ENCODE data around the gene STS.

Gene STS

DNA sequence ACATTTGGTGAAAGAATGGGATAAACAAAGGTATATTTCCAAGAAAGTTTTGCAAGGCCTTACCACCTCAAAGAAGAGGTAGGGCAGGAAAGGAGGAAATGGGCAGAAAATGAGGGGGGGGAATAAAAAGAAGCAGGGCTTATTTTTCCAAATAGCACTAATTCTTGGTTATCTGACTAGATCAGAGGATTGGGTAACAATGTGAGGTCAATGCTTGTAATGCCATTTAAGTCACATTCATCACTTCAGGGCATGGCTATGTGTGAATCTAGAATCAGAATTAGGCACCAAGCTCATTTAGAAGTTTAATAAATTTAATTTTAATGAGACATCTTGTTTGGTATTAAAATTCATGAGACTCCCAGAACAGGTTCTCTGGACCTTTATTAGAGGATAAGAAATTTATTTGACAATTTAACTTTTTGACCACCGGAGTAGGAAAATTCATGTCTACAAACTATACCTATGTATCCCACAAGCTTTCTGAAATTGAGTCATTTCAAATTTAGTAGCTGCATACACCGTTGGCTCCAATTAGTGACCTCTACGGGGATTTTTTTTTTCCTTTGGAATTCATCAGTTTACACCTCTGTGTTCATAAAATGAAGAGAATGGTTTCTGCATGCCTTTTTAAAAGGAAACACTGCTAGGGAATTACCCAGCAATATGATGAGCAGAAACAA lies 1.4 kb upstream of the STS start:
- H3K36me3 ChIP-seq (ENCODE audit: insufficient read depth, low read length), result no peaks in the 10 kb centered on the region
- no peaks in the 10 kb centered on the region for H3K27me3 ChIP-seq (ENCODE audit: insufficient read depth, low read length)
- no peaks in the 10 kb centered on the region for H3K9me3 ChIP-seq (ENCODE audit: low read length)
- H3K4me3 ChIP-seq (ENCODE audit: low read length), result no peak overlapping the region
- no peak overlapping the region for H2AFZ ChIP-seq (ENCODE audit: low read depth, low read length)
- H3K4me1 ChIP-seq (ENCODE audit: insufficient read depth, low read length), result no peaks in the 10 kb centered on the region

DNA sequence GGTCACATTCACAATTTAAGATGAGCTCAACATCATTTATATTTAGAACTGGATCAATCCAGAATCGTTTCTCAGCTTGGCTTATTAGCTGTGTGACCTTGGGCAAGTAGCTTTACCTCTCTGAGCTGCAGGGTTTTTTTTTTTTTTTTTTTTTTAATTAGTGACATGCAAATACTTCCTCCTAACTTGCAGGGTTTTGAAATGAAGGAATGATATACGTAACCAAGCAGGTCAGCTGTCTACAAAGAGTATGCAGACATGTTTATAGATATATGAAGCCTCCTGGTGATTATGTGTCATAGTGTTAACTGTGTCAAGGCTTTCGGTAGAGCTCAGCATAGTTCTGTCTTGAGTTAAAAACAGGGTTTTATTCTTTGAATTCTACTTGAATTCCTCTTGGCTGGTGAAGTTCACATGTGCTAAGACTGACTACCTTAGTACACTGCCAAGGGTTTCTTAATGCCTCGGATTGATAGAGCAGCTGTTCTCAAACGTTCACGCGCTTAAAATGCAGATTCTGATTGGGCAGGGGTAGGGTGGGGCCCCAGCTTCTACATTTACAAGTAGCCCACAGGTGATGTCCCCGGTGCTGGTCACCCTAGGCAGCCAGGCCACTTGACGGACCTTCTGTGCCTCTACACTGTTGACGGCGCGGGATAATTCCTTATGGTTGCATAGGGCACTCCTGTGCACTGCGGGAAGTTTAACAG lies 654 bp upstream of the STS start:
- H3K27me3 ChIP-seq (ENCODE audit: insufficient read depth, low read length), result no peaks in the 10 kb centered on the region
- no peaks in the 10 kb centered on the region for H3K4me1 ChIP-seq (ENCODE audit: insufficient read depth, low read length)
- no peaks in the 10 kb centered on the region for H3K9me3 ChIP-seq (ENCODE audit: low read length)
- H2AFZ ChIP-seq (ENCODE audit: low read depth, low read length), result no peak overlapping the region
- H3K4me3 ChIP-seq (ENCODE audit: low read length), result peak overlapping the region; percentile 83
- no peaks in the 10 kb centered on the region for H3K36me3 ChIP-seq (ENCODE audit: insufficient read depth, low read length)

DNA sequence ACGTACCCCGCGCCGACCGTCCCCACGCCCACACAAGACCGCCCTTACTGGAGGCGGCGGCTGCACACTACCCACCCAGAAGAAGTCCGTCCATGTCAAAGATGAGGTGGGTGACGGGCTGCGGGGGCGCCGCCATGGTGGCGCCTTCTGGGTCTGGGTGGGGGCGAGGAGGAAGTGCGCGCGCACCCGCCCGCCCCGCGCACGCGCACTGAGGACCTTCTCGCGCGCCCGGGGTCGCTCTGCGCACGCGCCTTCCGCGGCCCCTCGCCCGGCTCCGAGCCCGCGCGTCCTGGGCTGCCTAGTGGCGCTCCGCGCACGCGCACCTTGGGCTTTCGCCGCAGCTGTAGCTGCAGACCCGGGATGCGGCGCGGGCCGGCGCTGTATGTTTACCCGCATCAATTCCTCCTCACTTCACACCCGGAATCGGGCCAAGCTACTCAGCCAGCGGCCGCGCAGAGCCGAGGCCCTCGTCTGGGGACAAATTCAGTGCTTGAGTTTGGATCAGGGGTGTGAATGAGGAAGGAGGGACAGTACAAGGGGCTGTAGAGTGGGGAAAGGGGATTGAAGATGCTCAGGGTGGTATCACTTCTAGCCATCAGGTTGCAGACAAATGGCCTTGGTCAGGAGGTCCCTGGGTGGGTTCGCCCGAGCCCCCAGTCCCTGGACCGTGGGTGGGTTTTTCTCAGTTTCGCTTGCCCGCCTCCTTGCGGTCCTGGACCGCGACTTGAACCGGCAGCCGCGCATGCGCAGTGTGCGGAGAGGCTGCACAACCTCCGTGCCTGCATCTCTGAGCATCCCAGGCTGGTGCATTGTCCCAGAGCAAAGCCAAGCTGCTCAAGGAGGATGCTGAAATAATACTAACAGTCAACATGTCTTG lies 704 bp downstream of the STS start, which contains the start of gene PUDP:
PUDP (minus strand) TSS at position 176 of the 877 bp plus-strand sequence; CDS start at position 136, 40 bp downstream.
- Histone ChIP-seq H3K27me3 (ENCODE audit: insufficient read depth, low read length) (no peaks in the 10 kb centered on the region), H3K4me3 (ENCODE audit: low read length) (peak within 1 kb of the TSS; percentile 83), H3K9me3 (ENCODE audit: low read length) (no peaks in the 10 kb centered on the region), H2AFZ (ENCODE audit: low read depth, low read length) (peak within 1 kb of the TSS; percentile 48), H3K4me1 (ENCODE audit: insufficient read depth, low read length) (no peaks in the 10 kb centered on the region), H3K36me3 (ENCODE audit: insufficient read depth, low read length) (no peaks in the 10 kb centered on the region)

DNA sequence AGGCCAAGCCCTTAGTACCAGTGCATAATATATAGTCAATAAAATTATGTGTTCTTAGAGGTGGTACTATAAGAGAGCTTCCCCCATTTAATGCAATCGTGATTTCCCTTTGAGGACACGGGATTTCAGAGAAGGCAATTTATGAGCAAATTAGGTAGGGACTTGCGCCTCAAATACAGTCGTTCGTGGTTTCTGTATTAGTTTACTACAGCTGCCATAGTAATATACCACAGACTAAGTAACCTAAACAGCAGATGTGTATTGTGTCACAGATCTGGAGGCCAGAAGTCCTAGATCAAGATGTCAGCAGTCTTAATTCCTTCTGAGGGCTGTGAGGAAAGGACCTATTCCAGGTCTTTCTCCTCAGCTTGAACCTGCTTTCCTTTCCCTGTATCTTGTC lies 1.9 kb downstream of the STS start:
- no peaks in the 10 kb centered on the region for H3K9me3 ChIP-seq (ENCODE audit: low read length)
- H3K4me1 ChIP-seq (ENCODE audit: insufficient read depth, low read length), result peaks cover 7% of the 10 kb centered on the region
- no peaks in the 10 kb centered on the region for H3K27me3 ChIP-seq (ENCODE audit: insufficient read depth, low read length)
- H2AFZ ChIP-seq (ENCODE audit: low read depth, low read length), result no peak overlapping the region
- H3K4me3 ChIP-seq (ENCODE audit: low read length), result no peak overlapping the region
- no peaks in the 10 kb centered on the region for H3K36me3 ChIP-seq (ENCODE audit: insufficient read depth, low read length)

DNA sequence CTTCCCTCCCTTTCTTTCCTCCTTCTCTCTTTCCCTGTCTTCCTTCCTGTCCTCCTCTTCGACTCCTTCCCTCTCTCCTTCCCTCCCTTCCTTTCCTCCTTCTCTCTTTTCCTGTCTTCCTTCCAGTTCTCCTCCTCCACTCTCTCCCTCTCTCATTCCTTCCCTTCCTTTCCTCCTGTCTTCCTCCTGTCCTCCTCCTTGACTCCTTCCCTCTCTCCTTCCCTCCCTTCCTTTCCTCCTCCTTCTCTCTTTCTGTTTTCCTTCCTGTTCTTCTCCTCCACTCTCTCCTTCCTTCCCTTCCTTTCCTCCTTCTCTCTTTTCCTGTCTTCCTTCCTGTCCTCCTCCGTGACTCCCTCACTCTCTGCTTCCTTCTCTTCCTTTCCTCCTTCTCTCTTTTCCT lies 5.7 kb downstream of the STS start:
- H3K4me1 ChIP-seq (ENCODE audit: insufficient read depth, low read length), result peaks cover 7% of the 10 kb centered on the region
- H3K36me3 ChIP-seq (ENCODE audit: insufficient read depth, low read length), result no peaks in the 10 kb centered on the region
- H3K4me3 ChIP-seq (ENCODE audit: low read length), result no peak overlapping the region
- no peaks in the 10 kb centered on the region for H3K9me3 ChIP-seq (ENCODE audit: low read length)
- H3K27me3 ChIP-seq (ENCODE audit: insufficient read depth, low read length), result no peaks in the 10 kb centered on the region
- H2AFZ ChIP-seq (ENCODE audit: low read depth, low read length), result no peak overlapping the region

DNA sequence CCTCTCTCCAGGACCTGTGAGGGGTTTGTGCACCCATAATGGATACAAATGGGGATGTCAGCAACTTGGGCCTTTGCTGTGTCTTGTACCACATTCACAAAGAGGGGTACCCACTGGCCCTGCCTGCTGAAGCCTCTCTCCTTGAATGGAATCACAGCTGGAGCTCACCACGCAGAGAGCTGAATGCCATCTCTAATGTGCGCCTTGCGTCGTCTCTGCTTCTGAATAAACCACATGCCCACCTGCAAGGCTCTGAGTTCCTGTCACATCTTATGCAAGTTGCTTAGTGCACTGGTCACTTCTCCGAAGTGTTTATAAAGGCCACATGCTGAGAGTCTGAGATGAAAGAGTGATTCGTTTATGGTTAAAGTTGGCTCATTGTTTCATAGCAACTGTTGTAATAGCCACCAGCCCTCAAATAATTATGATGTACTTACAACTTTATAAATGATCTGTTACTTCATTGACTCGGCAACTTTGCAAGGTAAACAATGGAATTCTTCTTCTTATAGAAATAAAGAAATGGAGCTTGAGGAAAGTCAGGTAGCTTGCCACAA lies 6.6 kb downstream of the STS start:
- Histone ChIP-seq H3K4me3 (ENCODE audit: low read length) (no peak overlapping the region), H3K4me1 (ENCODE audit: insufficient read depth, low read length) (peaks cover 8% of the 10 kb centered on the region), H2AFZ (ENCODE audit: low read depth, low read length) (no peak overlapping the region), H3K27me3 (ENCODE audit: insufficient read depth, low read length) (no peaks in the 10 kb centered on the region), H3K36me3 (ENCODE audit: insufficient read depth, low read length) (no peaks in the 10 kb centered on the region), H3K9me3 (ENCODE audit: low read length) (no peaks in the 10 kb centered on the region)

DNA sequence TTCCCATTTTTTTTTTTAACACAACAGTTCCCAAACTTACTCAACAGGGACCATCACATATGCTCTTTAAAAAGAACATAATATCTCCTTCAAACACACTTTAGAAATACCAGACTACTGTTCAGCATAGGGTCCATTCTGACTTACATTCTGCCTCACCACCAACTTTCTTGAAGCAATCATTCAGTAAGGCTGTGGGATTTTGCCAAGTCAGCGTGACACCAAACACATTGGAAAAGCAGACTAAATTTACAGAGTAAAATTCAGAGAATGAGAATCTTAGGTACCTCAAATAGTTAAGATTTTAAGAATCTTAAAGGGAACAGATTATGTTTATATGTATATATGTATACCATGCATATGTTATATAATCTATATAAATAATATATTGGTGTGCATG lies 7.7 kb downstream of the STS start:
- Histone ChIP-seq H3K36me3 (ENCODE audit: insufficient read depth, low read length) (no peaks in the 10 kb centered on the region), H3K27me3 (ENCODE audit: insufficient read depth, low read length) (no peaks in the 10 kb centered on the region), H3K4me1 (ENCODE audit: insufficient read depth, low read length) (peaks cover 9% of the 10 kb centered on the region), H2AFZ (ENCODE audit: low read depth, low read length) (no peak overlapping the region), H3K4me3 (ENCODE audit: low read length) (no peak overlapping the region), H3K9me3 (ENCODE audit: low read length) (no peaks in the 10 kb centered on the region)

DNA sequence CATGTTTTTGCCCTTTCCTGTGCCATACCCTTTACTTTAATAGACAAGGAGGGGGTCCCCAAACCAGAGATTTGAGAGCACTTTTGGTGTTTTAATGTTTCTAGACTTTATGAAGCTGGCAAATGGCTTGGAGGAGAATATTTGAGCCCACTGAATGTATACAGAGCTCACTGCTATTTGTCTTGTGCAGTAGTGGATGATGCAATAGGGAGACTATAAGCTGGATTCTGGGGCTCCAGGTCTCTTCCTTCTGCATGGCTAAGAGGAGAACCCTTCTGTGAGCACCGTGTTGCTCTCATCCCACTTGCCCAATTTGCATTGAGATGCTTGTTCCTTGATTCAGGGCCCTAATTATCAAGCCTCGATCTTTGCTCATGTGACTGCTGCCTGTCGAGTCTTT lies 9.4 kb downstream of the STS start:
- Histone ChIP-seq H3K4me1 (ENCODE audit: insufficient read depth, low read length) (peaks cover 9% of the 10 kb centered on the region), H3K27me3 (ENCODE audit: insufficient read depth, low read length) (no peaks in the 10 kb centered on the region), H3K9me3 (ENCODE audit: low read length) (no peaks in the 10 kb centered on the region), H3K4me3 (ENCODE audit: low read length) (no peak overlapping the region), H2AFZ (ENCODE audit: low read depth, low read length) (no peak overlapping the region), H3K36me3 (ENCODE audit: insufficient read depth, low read length) (no peaks in the 10 kb centered on the region)

DNA sequence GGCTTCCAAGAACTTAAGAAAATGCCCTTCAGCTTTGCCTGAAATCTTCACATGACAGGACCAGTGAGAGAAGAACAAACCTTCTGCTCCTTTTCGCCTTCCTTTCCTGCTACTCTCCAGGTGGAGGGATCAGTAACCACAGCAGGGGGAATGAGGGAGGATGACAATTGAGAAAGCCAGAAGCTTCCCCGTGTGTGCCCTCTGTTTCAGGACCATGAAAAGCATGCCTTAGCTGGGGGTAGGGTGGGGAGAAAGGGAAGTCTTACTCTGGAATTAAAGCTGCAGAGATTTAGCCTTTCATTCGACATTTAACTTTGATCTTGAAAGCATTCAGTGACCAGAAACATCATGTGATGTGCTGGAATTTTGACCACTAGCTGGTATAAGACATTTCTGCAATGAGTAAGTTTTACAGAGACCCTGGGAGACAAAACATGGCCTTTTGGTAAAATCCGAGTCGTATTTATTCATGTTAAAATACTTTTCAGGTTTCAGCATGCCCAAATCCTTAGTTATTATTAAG lies 11.0 kb downstream of the STS start:
- H3K36me3 ChIP-seq (ENCODE audit: insufficient read depth, low read length), result no peaks in the 10 kb centered on the region
- H2AFZ ChIP-seq (ENCODE audit: low read depth, low read length), result no peak overlapping the region
- no peaks in the 10 kb centered on the region for H3K9me3 ChIP-seq (ENCODE audit: low read length)
- H3K4me3 ChIP-seq (ENCODE audit: low read length), result no peak overlapping the region
- H3K27me3 ChIP-seq (ENCODE audit: insufficient read depth, low read length), result no peaks in the 10 kb centered on the region
- H3K4me1 ChIP-seq (ENCODE audit: insufficient read depth, low read length), result peaks cover 9% of the 10 kb centered on the region

DNA sequence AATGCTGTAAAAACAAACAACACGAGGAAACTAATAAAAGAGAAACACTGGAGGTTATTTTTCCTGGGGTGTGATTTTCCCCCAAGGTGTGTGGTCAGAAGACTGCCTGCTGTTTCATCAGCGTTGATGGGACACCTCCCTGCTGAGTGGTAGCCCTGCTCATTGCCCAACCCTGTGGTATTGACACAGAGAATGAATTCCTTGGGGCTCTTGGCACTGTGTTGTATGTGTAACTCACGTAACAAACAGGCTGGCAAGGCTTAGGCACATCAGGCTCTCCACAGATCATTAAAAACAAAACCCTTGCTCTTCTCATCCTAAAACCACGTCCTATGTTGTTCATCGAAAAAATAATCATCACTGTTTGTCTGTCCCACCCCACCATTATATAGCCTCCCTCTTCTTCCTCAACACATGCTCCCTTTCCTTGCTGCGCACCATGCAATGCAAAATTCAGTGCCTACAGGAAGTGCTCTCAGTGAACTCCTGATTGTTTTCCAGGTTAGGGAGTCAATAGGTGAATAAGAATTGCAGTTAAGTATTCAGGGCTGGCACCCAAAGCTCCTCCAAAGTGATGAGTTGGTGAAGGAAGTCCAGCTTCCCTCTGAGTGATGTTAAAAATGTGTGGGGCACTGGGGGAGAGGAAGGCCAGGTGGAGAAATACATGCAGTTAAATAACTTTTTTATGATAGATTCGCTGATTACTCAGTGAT lies 11.8 kb downstream of the STS start:
- H3K9me3 ChIP-seq (ENCODE audit: low read length), result no peaks in the 10 kb centered on the region
- peaks cover 2% of the 10 kb centered on the region for H3K4me1 ChIP-seq (ENCODE audit: insufficient read depth, low read length)
- H2AFZ ChIP-seq (ENCODE audit: low read depth, low read length), result no peak overlapping the region
- no peaks in the 10 kb centered on the region for H3K27me3 ChIP-seq (ENCODE audit: insufficient read depth, low read length)
- H3K4me3 ChIP-seq (ENCODE audit: low read length), result no peak overlapping the region
- H3K36me3 ChIP-seq (ENCODE audit: insufficient read depth, low read length), result no peaks in the 10 kb centered on the region

DNA sequence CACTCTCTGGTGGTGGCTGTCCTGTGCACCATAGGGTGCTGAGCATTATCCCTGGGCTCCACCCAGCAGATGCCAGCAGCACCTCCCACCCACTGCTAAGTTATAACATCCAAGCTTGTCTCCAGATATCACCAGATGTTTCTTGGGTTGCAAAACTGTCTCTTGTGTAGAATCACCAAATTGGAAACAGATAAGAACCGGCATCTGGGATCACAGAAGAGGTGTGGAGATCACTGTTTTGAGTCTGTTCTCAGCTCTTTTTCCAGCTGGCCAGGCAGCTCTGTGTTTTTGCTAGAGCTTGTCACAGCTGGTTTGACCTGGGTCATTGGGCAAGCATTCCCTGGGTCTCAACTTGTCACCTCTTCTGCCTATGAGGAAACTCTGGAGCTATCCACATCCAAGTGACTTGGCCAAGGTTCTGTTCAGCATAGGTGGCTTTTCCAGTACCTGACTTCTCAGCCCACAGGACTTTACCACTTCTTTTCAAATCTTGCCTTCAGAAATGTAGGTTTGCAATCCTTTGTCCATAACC lies 15.7 kb downstream of the STS start:
- H3K36me3 ChIP-seq (ENCODE audit: insufficient read depth, low read length), result no peaks in the 10 kb centered on the region
- peaks cover 2% of the 10 kb centered on the region for H3K4me1 ChIP-seq (ENCODE audit: insufficient read depth, low read length)
- H3K4me3 ChIP-seq (ENCODE audit: low read length), result no peak overlapping the region
- H2AFZ ChIP-seq (ENCODE audit: low read depth, low read length), result no peak overlapping the region
- no peaks in the 10 kb centered on the region for H3K9me3 ChIP-seq (ENCODE audit: low read length)
- H3K27me3 ChIP-seq (ENCODE audit: insufficient read depth, low read length), result no peaks in the 10 kb centered on the region

DNA sequence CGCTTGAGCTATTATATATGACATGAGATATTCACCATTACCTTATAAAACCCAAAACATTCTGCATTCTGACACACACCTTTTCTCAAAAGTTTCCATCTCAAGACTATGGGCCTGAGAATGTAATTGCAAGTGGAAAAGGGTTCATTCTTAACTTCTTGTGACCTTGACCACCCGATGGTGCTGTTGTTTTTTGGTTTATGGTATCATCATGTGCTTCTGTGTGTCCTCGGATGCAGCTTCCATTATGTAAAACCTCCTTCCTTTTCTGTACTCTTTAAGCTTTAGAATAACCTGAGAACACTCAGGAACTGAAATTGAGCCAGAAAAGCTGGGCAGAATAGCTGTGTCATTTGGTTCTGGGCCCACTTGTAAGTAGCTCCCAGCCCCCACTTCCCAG lies 16.7 kb downstream of the STS start:
- no peaks in the 10 kb centered on the region for H3K36me3 ChIP-seq (ENCODE audit: insufficient read depth, low read length)
- no peaks in the 10 kb centered on the region for H3K27me3 ChIP-seq (ENCODE audit: insufficient read depth, low read length)
- no peak overlapping the region for H2AFZ ChIP-seq (ENCODE audit: low read depth, low read length)
- peaks cover under 1% of the 10 kb centered on the region for H3K4me1 ChIP-seq (ENCODE audit: insufficient read depth, low read length)
- H3K9me3 ChIP-seq (ENCODE audit: low read length), result no peaks in the 10 kb centered on the region
- no peak overlapping the region for H3K4me3 ChIP-seq (ENCODE audit: low read length)

Data from neuron (in vitro differentiated cells).